Measurements from ENCODE around the gene SCAPER.
"Not testable (repeated sequence)": the region's sequence is repeated elsewhere in the genome, so short reads cannot be mapped to it uniquely, and the experiment has no call there.

The SCAPER gene

GRCh38 chr15:76334438-76335306 is 570.5 kb downstream of the SCAPER start:
- no peak for DNase-seq

DNA sequence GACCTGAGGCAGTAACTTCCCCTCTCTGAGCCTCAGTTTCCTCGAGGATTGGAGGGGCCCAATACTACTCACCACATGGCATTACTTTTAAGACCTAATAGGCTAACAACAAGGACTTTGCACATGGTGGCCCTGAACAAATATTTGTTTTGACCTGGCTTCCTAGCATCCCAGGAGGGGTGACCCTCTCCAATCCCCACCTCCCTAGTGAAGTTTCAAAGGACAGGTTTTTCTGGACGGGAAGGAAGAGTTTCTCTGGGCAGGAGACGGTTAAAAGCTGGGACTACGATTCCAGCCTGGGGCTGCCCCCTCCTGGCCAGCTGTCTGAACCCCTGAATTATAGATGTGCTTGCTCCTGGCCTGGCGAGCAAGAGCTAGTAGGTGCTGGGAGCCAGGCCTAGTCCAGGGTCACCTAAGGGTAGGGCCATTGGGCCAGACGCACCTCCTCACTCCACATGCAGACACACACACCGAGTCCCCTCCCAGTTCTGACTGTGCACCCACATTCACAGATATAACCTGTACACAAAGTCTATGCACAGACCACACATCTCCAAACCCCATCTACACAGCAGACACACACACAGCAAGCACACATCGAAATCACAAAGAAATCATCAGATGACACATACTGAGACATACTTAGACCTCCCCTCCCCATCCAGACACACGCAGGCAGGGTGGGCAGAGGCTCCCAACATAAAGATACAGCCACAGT is 571.3 kb downstream of the SCAPER start:
- no peak for DNase-seq

DNA sequence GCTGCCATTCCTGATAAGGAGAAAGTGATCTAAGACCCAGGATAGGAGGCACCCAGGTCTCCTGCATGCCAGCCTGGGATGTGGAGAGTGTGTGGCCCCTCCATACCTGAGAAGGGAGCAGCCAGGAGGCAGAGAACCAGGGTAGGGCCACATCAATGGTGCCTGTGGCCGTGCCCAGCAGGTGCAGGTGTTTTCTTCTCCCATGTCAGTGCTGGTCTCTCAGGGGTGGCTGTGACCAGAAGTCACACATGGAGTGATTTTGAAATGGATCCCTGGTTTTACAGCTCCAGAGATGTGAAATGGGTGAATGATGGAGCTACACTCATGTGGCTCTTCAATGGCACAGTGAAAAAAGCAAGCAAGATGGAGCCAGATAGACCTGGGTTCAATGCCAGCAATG is 571.8 kb downstream of the SCAPER start:
- no peak for DNase-seq

- no peak for DNase-seq
Measured at GRCh38 chr15:76332796-76333195, 572.3 kb downstream of the SCAPER start.

GRCh38 chr15:76330080-76330680 is 575.0 kb downstream of the SCAPER start:
- no peak for DNase-seq

GRCh38 chr15:76328958-76329357 is 576.2 kb downstream of the SCAPER start:
- DNase-seq, result no peak

GRCh38 chr15:76328106-76328696 is 576.9 kb downstream of the SCAPER start:
- DNase-seq, result no peak

- no peak for DNase-seq
Measured at GRCh38 chr15:76327191-76328105, 577.7 kb downstream of the SCAPER start.

DNA sequence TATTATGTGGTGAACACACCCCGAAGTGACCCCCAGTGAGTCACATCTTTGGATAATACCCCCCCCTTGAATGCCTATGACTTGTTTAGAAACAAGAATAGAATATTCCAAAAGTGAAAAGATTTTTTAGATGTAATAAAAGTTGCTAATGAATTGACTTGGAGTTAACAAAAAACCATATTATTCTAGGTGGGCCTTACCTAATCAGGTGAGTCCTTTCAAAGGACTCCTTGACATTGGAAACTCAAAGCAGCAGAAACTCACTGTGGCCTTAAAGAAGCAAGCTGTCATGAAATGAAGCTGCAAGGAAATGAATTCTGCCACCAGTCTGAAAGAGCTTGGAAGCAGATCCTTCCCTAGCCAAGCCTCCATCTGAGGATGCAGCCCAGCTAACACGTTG is 579.4 kb downstream of the SCAPER start:
- DNase-seq, result no peak

DNA sequence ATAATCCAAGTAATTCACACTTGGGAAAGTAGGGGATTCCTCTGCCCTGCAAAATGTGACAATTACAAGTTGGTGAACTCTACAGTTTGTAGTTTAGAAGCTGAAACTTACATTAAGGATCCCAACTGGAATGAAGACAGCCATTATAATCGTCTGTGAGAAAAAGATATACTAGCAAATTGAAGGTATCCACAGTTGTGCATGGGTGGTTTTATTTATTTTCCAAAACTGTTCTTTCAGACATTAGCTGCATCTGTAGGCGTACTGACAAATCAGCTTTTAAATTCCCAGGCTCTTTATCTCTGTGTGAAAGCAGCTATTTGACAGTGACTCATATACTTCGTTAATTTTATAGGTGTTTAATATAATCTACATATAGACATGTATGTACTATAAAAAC is 581.1 kb downstream of the SCAPER start:
- DNase-seq, result no peak

GRCh38 chr15:76321602-76322001 is 583.5 kb downstream of the SCAPER start:
- DNase-seq, result no peak

GRCh38 chr15:76321171-76321570 is 584.0 kb downstream of the SCAPER start:
- no peak for DNase-seq

DNA sequence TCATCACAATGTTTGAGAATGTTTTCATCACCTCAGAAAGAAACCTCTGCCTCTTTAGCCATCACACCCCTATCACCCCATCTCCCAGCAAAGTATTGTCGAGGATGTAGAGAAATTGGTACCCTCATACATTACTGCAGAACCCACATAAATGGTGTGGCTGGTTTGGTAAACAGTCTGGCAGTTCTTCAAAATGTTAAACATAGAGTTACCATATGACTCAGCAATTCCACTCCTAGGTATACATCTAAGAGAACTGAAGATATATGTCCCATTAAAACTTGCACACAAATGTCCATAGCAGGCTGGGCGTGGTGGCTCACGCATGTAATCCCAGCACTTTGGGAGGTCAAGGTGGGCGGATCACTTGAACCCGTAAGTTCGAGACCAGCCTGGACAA is 585.1 kb downstream of the SCAPER start:
- no peak for DNase-seq

DNA sequence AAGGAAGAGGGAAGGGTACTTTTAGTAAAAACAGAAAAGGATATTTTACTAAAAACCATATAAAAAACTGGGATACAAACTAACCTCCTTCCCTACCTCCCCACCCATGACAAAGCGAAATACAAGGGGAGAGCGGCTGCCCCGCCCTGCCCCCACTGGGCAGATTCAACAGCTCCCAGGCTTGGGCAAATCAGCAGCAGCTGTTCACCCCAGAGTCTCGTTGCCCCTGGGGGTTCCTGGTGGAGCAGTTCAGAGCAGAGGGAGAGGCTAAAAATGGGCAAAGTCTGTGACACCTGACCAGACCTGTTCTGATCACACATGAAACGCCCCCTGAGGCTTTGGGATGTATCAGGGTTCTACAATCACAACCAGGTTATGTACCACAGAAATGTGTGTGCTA is 591.4 kb downstream of the SCAPER start:
- no peak for DNase-seq

- not testable (repeated sequence) for DNase-seq
Measured at GRCh38 chr15:76313175-76313567, 592.0 kb downstream of the SCAPER start.

GRCh38 chr15:76312540-76313174 is 592.5 kb downstream of the SCAPER start:
- no peak for DNase-seq

DNA sequence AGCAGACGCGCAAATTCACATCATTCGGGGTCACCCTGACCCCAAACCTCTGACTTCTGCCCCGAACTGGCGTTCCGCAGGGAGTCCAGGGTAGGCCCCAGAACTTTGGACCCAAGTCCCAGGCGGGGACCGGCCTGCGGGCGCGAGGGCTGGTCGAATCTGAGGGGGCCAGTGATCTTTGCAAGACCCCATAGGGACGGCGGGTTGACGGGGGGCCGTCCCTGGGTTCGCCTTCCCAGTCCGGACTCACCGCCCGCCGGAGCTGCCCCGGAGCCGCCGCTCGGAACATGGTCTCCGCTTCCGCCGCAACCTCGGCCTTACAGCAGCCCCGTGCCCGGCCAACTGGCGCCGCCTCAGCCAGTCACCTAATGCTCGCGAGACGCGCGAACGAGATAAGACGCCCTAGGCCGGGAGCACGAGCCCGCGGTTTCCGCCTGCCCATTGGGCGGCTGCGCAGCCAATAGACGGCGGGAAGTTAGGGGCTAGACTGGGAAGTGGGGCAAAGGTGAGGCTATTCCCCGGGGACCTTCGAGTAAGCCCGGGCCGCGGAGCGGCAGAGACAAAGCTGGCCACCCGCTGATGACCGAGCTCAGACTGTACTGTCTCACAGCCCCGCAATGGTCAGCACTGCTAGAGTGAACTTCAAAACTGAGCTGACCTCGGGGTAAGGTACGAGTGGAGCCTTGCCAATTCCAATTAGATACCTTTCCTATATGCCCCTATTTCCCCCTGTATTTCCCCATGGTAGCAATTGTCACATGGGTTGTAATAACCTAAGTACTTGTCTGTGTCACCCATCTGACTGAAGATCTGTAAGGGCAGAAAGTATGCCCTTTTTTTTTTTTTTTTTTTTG is 593.8 kb downstream of the SCAPER start, which contains the start of gene ETFA:
ETFA (minus strand) TSS at position 370 of the 854 bp plus-strand sequence; CDS start at position 289, 81 bp downstream.
- peak; percentile 88 for DNase-seq

DNA sequence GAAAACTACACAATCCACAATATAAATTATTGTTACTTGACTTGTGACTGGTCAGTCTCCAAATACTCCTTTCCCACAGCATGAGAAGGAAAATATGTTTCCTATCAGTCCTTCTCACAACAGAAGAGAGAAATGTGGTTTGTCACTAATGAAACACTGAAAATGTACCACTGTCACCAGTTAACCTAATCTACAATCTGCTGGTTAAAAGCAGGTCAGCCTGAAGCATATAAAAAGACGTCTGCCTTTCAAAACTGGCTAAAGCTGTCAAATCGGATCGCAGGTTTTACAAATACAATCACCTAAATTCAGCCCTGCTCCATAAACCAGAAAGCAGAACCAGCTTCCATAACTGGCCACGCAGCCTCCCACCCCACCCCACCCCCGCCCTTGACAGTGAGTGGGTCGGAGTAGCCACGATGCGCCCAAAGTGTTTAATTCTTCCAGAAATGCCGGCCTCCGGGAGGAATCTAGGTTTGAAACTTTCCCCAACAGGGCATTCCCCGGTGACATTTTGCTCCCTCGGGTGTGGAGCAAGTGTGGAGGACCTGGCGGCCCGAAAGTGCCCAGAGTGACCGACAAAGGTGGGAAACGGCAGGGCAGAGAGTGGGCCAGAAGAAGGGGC is 594.6 kb downstream of the SCAPER start:
- DNase-seq, result peak in 1 of 2 donors; percentile 7

DNA sequence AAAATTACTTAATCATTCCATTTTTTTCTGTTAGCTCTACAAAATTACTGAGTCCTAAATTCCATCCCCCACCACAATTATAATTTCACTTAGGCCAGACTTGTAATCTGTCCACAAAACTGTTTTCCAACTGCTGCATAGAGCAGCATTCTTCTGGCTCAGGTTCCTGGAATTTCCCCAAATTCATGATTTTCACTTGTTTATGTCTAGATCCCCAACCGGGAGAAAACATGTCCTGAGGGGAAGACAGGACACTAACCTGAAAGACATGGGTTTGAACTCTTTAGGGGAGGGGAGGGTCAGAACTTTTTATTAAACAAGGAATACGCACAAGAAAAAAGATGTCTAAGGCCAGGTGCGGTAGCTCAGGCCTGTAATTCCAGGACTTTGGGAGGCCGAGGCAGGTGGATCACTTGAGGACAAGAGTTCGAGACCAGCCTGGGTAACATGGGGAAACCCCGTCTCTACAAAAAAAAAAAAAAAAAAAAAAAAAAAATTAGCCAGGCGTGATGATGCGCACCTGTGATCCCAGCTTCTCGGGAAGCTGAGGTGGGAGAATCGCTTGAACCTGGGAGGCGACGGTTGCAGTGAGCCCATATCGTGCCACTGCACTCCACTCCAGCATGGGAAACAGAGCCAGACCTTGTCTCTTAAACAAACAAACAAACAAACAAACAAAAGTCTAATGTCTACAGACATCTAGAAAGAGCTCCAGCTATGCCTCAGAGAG is 595.4 kb downstream of the SCAPER start:
- no peak for DNase-seq
